ENCODE measurements around the gene ZFYVE9.
"Not testable (repeated sequence)": the region's sequence is repeated elsewhere in the genome, so short reads cannot be mapped to it uniquely, and the experiment has no call there.

Gene ZFYVE9

GRCh38 chr1:52345252-52345651, 203.4 kb downstream of the ZFYVE9 start:
- no peak for DNase-seq

GRCh38 chr1:52346653-52347052, 204.8 kb downstream of the ZFYVE9 start:
- DNase-seq = no peak

DNA sequence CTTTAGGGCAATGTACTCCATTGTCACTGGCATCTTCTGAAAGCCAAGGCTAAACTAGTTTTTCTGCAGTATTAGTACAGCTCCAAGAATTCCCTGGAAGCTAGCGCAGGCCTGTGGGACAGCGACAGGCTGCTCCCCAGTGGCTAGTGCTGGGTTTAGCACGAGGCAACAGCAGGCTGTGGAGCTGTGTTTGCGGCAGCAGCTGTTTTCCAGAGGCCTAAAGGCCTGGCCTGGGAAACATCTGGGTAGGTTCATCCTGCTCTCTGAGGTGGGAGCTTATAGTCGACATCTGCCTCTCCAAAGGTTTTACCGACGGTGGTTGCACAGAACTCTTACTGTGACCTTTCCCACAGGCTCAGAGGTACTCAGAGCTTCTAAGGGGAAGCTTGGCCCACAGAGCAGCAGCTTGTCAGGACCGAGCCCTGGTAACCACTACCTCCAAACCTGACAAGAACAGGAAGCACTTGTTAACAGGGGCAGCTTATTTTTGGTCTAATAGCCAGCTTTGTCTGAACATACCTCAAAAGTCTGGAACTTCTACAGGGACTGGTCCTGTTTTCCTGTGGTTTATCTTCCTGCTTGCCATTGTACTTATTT, 206.9 kb downstream of the ZFYVE9 start:
- peak; percentile 27 for DNase-seq

DNA sequence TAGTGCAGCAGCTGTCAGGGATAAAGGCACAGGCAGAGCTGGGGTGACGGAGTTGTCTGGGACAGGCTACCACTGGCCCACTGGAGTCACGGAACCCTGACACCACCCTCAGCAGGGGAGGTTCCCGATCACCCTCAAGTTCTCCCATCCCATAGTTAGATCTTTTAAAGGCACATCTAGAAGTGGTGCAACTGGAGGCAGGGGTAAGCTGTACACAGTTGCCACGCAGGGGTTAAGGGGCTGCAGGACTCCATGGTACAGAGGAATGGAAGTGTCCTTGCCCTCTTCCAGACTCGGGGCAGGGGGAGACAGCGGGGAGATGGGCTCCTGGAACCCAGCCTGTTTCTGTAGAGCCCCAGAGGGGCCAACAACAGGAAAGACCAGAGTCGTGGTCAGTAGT, 210.8 kb downstream of the ZFYVE9 start:
- no peak for DNase-seq

- no peak for DNase-seq
Observed at GRCh38 chr1:52355436-52355835, 213.5 kb downstream of the ZFYVE9 start.

GRCh38 chr1:52355847-52356505, 214.1 kb downstream of the ZFYVE9 start:
- DNase-seq = no peak

DNA sequence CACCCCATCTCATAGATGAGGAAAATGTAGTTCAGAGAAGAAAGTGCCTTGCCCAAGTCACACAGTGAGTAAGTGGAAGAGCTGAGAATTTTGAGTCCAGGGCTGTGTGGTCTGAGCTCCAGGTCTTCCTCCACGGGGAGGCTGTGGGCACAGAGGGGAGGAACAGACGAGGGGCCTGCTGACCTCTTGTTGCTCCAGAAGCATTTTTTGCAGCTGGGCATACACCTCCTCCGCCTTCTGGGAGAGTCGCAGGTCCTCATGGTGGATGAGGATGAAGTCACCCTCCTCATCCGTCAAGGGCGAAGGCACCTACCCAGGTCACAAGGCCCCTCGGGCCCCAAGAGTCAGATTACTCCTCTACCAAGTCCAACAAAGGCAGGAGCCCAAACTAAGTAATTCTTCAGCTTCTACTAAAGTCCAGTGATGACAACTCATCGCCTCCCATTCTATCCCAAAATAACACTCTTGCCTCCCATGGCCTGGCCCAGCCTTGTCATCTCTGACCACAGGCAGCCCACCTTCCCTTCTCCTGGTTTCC, 215.0 kb downstream of the ZFYVE9 start:
- no peak for DNase-seq

GRCh38 chr1:52357397-52357796, 215.5 kb downstream of the ZFYVE9 start:
- no peak for DNase-seq

- DNase-seq = no peak
Observed at GRCh38 chr1:52358851-52359497, 217.1 kb downstream of the ZFYVE9 start.

GRCh38 chr1:52359676-52360594, 218.0 kb downstream of the ZFYVE9 start:
- no peak for DNase-seq

- no peak for DNase-seq
Observed at GRCh38 chr1:52360595-52360968, 218.7 kb downstream of the ZFYVE9 start.

GRCh38 chr1:52364235-52364839, 222.4 kb downstream of the ZFYVE9 start:
- DNase-seq = no peak

DNA sequence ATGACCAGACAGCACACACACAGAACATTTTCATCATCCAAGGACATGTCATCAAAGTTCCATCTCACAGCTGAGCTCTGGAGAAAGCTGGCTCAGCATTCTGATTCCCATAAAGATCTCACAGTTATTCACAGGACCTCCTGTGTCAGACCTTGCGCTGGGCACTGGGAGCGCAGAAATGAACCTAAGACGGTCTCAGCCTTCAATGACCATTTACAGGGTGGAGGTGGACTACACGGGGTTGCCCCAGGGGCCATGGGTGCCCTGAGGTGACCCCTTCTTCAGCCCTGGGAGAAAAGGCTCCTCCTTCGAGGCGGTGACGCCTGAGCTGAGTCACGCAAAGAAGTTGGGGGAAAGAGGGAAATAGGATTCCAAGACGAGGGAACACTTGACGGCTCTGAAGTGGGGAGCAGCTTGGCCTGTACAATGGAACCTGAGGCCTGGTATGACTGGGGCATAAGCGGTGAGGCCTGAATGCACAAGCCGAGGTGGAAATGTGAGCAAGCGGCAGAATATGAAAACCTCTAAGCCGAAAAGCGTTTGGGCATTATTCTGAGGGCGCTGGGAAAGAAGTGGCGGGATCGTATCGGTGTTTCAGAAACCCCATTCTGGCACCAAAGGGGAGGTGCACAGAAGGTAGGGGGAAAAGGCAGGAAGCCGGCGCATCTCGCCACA, 223.3 kb downstream of the ZFYVE9 start:
- DNase-seq = no peak

- DNase-seq = peak; percentile 99
Observed at GRCh38 chr1:52365746-52366516, 224.0 kb downstream of the ZFYVE9 start, which contains the start of gene CC2D1B. Gene CC2D1B, minus strand, starts transcription at chr1:52366205. Its CDS starts 1,585 bp downstream, at chr1:52364620.

DNA sequence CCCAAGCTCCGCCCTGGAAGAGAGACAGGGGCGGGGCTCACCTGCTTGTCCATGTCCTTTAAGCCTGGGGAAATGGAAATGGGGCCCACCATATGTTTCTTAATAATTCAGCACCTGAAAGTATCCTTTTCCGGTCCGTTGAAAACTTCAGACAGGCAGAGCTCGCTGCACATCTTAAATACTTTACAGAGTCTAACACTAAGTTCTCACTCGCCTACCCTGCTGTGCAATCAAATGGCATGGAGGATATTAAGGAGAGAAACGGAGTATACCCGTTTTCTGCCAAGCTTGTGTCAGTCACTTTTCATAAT, 224.6 kb downstream of the ZFYVE9 start:
- no peak for DNase-seq

DNA sequence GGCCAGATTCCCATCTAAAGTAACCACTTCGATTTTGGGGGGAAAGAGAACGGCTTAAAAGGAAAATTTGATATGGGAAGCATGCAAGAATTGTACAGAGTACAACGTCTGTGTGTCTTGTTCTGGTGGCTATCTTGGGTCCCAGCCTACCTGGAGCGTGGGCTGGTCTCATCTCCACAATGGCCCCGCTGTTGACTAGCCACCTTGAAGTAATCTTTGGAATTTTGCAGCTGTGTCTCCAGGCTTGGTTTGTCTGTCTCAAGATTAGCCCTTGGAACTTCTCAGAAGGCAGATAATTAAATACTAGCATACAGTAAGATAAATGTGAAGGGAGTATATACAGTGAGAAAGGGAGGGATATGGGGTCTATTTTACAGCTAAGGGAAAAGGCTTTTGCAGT, 225.4 kb downstream of the ZFYVE9 start:
- DNase-seq = no peak

DNA sequence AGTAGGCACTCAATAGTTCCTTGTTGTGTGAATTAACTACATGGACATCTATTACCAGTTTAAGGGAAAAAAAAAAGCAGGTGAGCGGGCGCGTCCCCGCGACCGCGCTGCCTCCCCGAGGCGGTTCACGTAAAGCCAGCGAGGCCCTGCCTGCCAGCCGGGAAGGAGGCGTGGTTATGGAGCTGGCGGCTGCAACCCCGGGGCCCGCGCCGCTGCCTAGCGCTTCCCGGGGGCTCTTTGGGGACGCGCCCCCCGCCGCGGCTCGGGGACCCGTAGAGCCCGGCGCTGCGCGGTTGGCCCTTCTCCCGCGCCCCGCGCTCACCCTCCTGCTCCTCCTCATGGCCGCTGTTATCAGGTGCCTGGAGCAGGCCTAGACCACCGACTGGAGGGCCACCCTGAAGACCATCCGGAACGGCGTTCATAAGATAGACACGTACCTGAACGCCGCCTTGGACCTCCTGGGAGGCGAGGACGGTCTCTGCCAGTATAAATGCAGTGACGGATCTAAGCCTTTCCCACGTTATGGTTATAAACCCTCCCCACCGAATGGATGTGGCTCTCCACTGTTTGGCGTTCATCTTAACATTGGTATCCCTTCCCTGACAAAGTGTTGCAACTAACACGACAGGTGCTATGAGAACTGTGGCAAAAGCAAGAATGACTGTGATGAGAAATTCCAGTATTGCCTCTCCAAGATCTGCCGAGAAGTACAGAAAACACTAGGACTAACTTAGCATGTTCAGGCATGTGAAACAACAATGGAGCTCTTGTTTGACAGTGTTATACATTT, 226.7 kb downstream of the ZFYVE9 start:
- DNase-seq = peak; percentile 79

DNA sequence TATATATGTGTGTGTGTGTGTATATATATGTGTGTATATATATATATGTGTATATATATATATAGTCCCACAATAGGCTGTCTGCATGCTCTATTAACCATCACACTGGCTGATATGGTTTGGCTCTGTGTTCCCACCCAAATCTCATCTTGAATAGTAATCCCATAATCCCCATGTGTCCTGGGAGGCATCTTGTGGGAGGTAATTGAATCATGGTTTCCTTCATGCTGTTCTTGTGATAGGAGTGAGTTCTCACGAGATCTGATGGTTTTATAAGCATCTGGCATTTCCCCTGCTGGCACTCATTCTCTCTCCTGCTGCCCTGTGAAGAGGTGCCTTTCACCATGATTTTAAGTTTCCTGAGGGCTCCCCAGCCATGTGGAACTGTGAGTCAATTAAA, 228.0 kb downstream of the ZFYVE9 start:
- DNase-seq = not testable (repeated sequence)

DNA sequence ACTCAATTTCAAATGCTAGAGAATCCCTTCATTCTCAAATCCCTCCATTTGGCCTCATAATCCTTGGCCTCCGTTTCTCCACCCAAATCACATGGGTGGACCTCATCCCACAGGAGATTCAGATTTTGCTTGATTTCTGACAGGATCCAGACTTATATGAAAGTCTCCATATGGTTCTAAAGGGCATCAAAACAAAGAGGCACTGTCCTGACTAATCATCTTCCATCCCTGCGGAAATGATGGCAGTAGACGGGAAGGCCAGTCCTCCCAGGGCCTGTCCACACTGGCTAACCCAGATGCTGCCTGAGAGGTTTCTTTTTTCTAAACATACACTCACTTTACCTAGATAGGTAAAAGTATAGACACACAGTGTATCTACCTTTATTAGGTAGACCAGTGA, 243.5 kb downstream of the ZFYVE9 start:
- no peak for DNase-seq

DNA sequence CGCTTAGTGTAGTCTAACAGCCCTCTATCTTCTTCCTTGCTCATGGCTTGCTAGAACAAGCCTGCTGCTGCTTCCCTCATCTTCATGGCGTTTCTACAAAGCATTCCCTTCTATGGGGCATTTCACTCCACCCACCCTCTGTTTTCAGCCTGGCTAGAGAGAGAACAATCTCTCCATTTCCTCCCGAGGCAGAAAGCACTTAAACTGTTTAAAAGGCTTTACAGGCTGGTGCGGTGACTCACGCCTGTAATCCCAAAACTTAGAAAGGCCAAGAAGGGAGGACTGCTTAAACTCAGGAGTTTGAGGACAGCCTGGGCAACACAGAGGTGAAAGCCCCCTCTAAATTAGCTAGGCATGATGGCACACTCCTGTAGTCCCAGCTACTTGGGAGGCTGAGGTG, 244.6 kb downstream of the ZFYVE9 start:
- no peak for DNase-seq

DNA sequence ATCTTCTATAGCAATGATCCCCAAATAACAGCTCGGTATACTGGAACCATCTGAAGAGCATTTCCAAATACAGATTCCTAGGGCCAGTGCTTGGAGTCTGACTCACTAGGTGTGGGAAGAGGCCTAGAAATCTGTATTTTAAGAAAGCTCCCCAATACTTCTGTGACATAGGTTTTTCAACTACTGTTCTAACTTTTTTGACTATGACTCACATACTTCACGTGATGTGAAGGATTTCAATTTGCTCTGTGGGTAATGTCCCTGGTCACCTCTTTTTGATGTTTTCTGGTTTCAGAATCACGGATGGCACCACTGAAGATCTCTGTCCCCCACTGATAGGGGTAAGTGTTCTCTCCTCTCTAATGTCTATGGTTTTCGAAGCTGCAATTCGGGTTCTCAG, 251.3 kb downstream of the ZFYVE9 start:
- DNase-seq = no peak
